Stimulated activated naive B cell treated with anti-CD40 and anti-IgM and Interleukin-4, amounts not matched to agents 10 μg/mL and 1 μg/mL and 100 μg/mL, for 72 hours (primary cell): Measurements from ENCODE around the gene NFIA.

ENCODE experiments used
- ATAC-seq, 2 donors: fragments of 150-1000 bp; cut with Tn5 transposase; replicated peaks; 2 replicates each; pipeline ENCODE4 v1.10.0; 2021; ENCODE audit warnings: moderate library complexity in 1 of 2
- DNase-seq: peaks from one replicate; pipeline ENCODE4 v3.0.0; 2021
- H3K27ac Mint-ChIP-seq: one replicate; pipeline ENCODE4 v1.8.0; 2022; ENCODE audit warnings: mild to moderate bottlenecking, mixed read lengths
- H3K27me3 Mint-ChIP-seq, 2 donors: one replicate each; pipeline ENCODE4 v1.8.0; 2022; ENCODE audit warnings: mixed read lengths in 2 of 2
- H3K36me3 Mint-ChIP-seq, 2 donors: one replicate each; pipeline ENCODE4 v1.8.0; 2022; ENCODE audit warnings: mixed read lengths in 2 of 2, mild to moderate bottlenecking in 1 of 2
- H3K4me1 Mint-ChIP-seq, 2 donors: one replicate each; pipeline ENCODE4 v1.8.0; 2022; ENCODE audit warnings: mixed read lengths in 2 of 2, mild to moderate bottlenecking in 1 of 2
- H3K4me3 Mint-ChIP-seq, 2 donors: one replicate each; pipeline ENCODE4 v1.8.0; 2022; ENCODE audit warnings: mild to moderate bottlenecking in 2 of 2, mixed read lengths in 2 of 2, moderate library complexity in 1 of 2
- H3K9me3 Mint-ChIP-seq, 2 donors: one replicate each; pipeline ENCODE4 v1.8.0; 2022; ENCODE audit warnings: mixed read lengths in 2 of 2, mild to moderate bottlenecking in 1 of 2

Gene NFIA

DNA sequence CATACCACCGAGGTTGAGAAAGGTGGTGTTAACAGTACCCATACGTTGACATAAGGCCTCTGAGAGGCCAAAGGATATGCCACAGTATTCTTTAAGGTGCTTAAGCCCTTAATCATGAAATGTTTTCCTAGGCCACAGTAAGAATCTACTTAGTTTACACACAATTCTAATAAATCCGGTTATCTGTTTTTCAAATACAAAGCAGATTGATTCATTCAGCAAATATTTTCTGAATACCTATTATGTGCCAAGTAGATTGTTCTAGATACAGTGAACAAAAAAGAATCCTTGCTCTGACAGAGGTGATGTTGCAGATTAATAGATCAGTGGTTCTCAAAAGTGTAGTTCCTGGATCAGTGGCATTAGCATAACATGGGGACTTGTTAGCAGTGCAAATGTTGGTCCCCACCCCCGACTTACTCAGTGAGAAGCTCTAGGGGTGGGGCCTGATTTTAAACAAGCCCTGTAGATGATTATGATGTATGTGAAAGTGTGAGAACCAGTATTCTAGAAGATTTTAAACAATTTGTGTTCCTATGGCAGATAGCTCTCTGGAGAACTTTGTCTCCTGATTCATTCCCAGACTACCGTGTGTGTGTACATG lies 61.6 kb downstream of the NFIA start:
- Mint-ChIP-seq H3K27ac (no peak overlapping the region), H3K36me3 (no peaks in the 10 kb centered on the region), H3K9me3 (no peaks in the 10 kb centered on the region), H3K4me1 (no peaks in the 10 kb centered on the region), H3K4me3 (no peak overlapping the region), H3K27me3 (no peaks in the 10 kb centered on the region)
- DNase-seq (no peak), ATAC-seq (no peak)

DNA sequence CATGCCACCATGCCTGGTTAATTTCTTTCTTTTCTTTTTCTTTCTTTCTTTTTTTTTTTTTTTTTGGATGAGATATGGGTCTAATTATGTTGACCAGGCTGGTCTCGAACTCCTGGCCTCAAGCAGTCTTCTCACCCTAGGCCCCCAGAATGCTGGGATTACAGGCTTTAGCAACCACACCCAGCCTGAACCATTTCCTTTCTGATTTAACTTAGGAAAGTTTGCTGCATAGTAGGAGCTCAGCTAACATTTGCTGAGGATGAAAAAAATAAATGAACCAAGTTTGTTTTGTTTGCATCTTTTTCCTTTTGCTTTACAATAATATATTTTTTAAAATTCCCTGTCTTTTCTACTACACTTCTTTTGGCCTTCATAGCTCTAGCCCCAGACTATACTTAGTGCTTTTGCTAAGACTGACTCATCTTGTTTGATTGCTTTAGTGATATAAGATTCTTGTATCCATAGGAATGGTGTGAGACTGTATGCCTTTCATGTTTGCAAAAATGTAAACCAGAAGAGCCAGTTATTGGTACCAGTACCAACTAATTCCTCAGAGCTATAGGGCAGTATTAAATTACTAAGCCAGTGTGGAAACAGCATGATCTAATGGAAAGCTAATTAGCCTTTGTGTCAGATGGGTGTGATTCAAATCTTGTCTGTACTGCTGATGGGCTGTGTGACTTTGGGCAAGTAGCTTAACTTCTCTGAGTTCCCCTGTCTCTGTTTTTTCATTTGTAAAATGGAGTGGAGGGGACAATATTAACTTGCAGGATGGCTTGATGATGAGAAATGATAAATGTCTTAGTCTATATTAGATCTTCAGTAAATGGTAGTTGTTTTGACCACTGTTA lies 66.9 kb downstream of the NFIA start:
- H3K4me1 Mint-ChIP-seq = no peaks in the 10 kb centered on the region
- no peaks in the 10 kb centered on the region for H3K36me3 Mint-ChIP-seq
- no peaks in the 10 kb centered on the region for H3K27me3 Mint-ChIP-seq
- no peak overlapping the region for H3K27ac Mint-ChIP-seq
- DNase-seq (no peak), ATAC-seq (no peak)
- H3K4me3 Mint-ChIP-seq = no peak overlapping the region
- H3K9me3 Mint-ChIP-seq = no peaks in the 10 kb centered on the region

DNA sequence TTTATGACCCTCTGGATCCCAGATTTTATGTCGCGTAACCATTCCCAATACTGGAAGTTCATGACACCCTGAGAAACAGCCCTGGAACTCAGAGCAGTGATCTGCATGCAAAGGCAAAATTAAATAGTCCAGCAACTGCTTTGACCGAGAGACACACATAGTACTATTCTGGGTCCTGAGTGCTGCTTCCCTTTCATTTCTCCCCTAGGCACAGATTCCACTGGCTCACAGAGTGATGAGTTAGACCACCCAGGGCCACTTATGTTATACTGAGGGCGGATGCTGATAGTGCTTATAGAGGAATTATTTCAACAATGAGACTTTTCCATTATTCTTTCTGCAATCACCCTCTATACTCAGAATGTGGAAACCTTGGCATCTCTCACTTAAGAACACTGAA lies 69.2 kb downstream of the NFIA start:
- Mint-ChIP-seq H3K27me3 (no peaks in the 10 kb centered on the region), H3K4me1 (no peaks in the 10 kb centered on the region), H3K27ac (no peak overlapping the region), H3K9me3 (no peaks in the 10 kb centered on the region), H3K36me3 (no peaks in the 10 kb centered on the region), H3K4me3 (no peak overlapping the region)
- DNase-seq (no peak), ATAC-seq (no peak)

DNA sequence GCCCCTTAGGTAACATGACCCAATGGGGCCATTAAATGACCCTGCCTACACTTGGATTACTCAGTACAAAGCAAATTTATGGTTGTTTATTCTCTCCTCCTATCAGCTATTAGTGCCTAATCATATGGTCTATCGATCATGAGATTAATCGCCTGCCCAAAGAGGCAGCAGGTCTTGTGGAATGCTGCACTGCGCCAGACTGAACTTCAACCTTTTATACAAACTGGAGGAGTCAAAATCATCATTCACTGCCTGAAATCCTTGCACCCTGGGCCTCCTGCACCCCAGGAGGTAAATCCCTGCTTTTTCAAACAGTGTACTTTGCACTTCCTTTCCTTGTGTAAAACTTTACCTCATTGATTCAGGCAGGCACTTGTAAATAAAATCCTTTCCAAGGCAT lies 69.7 kb downstream of the NFIA start:
- DNase-seq (no peak), ATAC-seq (no peak)
- Mint-ChIP-seq H3K27me3 (no peaks in the 10 kb centered on the region), H3K4me1 (peaks cover 0 to 1% of the 10 kb centered on the region in 2 donors), H3K36me3 (no peaks in the 10 kb centered on the region), H3K9me3 (no peaks in the 10 kb centered on the region), H3K27ac (no peak overlapping the region), H3K4me3 (no peak overlapping the region)

DNA sequence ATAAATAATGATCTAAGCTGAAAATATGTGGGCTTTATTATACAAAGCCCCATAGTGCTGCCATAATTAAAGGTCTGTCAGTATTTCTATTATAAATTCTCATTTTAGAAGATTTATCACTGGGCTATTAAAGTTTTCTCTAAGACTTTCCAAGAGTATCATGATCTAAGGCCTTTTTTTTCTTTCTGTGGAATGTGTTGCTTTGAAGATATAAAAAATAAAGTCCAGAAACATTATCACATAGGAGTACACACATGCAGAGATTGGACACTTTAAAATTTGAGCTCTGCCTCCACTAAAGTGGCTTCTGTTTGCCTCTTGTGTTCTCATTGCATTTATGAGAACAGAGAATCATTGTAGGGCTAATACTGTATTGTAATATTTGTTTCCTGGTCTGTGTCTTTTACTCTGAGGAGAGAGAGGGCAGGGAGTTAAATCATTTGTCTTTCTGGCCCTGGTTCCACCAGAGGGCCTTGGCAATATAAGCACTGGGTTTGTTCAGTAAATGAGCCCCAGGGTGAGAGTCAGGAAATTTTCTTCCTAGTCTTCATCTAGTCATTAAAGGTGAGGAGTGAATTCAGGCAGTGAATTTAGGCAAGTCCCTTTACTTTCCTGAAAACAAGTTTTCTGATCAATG lies 70.2 kb downstream of the NFIA start:
- Mint-ChIP-seq H3K4me3 (no peak overlapping the region), H3K27me3 (no peaks in the 10 kb centered on the region), H3K27ac (no peak overlapping the region), H3K36me3 (no peaks in the 10 kb centered on the region), H3K9me3 (no peaks in the 10 kb centered on the region), H3K4me1 (peaks cover 0 to 5% of the 10 kb centered on the region in 2 donors)
- no peak for DNase-seq
- no peak for ATAC-seq

DNA sequence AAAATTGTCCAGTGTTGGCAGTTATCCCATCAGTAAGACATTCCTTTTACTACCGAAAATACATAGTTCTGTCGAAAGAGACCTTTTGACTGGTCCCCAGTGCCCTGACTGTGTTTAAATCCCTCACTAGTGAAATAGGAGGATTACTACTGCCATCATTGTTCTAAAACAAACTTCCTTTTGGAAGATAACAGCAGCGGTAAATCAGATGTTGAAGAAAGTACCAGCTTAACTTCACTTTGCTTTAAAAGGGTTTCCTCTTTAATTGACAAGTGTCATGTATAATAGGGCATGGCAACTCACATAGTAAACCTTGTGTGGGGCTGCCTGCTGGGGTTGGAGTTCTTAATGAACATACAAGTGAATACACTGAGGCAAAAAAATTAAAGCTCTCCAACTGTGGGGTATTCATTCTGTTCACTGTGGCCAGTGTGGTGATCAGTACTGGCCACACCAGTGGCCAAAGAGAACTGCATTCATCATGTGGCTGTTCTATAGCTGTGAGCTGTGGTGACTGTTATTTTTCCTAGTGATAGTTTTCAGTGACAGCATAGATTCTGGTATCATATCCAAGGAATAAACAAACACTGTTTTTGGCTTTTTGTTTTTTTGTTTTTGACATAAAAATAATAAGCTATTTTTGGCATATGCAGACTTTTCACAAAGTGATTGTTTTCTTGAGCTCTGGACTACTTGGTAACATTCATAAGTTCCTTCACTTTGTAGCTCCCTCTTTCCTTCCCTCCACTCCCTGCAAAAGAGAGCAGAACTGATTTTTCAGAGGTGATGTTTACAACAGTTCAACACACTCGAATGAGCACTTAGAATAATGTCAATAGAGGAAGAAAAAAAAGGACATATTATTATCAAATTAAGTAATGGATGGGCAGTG lies 74.5 kb downstream of the NFIA start:
- DNase-seq (no peak), ATAC-seq (no peak)
- no peak overlapping the region for H3K4me3 Mint-ChIP-seq
- no peaks in the 10 kb centered on the region for H3K9me3 Mint-ChIP-seq
- no peaks in the 10 kb centered on the region for H3K27me3 Mint-ChIP-seq
- H3K4me1 Mint-ChIP-seq = peaks cover 0 to 5% of the 10 kb centered on the region in 2 donors
- H3K27ac Mint-ChIP-seq = no peak overlapping the region
- H3K36me3 Mint-ChIP-seq = no peaks in the 10 kb centered on the region

DNA sequence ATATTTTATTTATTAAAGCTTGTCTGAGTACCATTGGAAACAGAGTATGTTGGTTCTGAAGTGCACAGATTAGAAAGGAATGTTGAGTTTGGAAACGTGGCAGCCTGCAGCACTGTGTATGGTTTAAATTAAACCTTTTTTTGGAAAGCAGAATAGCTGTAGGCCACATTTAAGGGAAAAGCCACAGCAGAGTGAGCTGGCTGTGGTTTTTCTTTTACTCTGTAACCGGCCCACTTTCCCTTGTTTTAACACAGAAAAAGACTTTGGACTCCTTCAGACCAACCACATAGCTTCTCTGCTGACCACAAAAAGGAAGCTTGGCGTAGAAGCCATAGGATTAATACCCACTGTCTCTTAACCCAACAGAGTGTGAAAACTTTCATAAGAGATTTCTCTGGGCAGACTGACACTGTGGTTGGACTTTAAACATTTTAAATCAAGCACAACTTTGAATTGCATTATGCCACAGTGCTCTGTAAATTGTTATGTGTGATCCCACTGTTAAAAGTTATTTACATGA lies 75.2 kb downstream of the NFIA start:
- DNase-seq = no peak
- H3K4me1 Mint-ChIP-seq = peaks cover 0 to 5% of the 10 kb centered on the region in 2 donors
- no peaks in the 10 kb centered on the region for H3K9me3 Mint-ChIP-seq
- ATAC-seq = peak; percentile 48 to 50
- no peak overlapping the region for H3K4me3 Mint-ChIP-seq
- no peak overlapping the region for H3K27ac Mint-ChIP-seq
- no peaks in the 10 kb centered on the region for H3K36me3 Mint-ChIP-seq
- no peaks in the 10 kb centered on the region for H3K27me3 Mint-ChIP-seq

DNA sequence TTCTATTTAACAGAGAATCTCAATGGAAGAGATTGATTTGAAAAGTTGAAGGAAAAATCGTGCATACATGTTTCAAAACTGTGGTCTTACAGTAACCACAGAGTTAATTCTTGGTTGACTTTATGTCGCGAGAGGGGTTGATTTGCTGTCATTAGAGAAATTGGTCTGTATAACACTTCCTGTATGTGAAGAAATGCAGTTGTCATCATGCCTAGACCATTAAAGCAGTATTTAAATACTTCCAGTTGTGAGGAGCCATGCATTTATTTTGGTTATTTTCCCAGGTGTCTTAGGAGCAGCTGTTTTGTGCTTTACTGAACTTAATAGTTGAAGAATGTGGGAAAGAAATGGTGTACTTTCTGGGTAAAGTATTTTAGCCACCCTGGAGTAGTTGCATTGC lies 76.2 kb downstream of the NFIA start:
- H3K4me3 Mint-ChIP-seq = no peak overlapping the region
- no peak overlapping the region for H3K27ac Mint-ChIP-seq
- ATAC-seq (no peak), DNase-seq (no peak)
- H3K27me3 Mint-ChIP-seq = no peaks in the 10 kb centered on the region
- H3K4me1 Mint-ChIP-seq = peaks cover 0 to 5% of the 10 kb centered on the region in 2 donors
- H3K9me3 Mint-ChIP-seq = no peaks in the 10 kb centered on the region
- H3K36me3 Mint-ChIP-seq = no peaks in the 10 kb centered on the region

DNA sequence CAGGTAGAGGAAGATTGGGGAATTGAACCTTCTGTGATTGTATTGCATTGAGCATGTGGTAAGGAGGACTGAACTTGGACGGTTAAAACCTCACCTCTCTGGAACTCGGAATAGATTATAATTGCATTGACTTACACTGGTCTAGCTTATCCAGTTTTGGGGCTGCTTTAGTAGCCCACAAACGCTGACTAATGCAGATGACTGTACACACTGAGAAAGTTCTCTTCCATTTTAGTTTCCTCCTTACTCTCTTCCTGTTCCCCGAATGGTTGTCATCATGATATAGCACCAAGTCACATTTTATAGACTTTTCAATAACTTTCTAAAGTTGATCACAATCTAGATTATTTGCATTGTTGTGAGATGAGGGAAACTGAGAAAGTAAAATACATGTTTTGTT lies 78.2 kb downstream of the NFIA start:
- DNase-seq (no peak), ATAC-seq (no peak)
- Mint-ChIP-seq H3K4me1 (peaks cover 0 to 5% of the 10 kb centered on the region in 2 donors), H3K27me3 (no peaks in the 10 kb centered on the region), H3K27ac (no peak overlapping the region), H3K9me3 (no peaks in the 10 kb centered on the region), H3K4me3 (no peak overlapping the region), H3K36me3 (no peaks in the 10 kb centered on the region)

DNA sequence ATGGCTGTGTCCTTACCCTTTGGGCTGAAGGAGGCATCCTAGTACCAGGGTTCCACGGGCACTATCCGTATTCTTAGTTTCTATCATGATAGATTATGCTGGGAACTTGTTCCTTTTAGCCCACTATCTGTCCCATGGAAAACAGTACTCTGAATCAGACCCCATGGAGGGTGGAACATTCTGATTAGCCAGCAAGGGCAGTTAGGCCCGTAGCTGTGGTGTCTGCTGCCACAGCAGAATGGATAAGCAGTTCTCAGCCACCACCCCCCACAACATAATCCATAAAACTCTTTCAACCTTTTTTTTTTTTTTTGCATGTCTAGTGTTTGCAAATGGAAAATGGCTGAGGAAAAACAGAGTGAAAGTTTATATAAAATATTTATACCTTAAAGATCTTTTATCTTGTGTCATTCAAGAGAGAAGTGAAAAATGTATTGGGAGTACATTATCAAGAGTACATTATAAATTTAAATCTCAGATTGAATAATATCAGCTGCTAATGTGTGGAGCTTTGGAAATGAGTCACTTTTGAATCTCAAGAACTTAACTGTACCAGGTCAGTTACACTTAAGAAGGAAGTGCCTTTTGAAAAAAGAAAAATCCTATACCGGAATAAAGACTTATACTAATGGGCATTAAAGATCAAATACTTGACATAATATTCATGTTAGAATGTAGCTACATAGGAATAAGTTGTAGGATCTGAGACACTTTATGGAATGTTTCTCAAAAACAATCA lies 80.3 kb downstream of the NFIA start:
- Mint-ChIP-seq H3K27me3 (no peaks in the 10 kb centered on the region), H3K4me3 (no peak overlapping the region), H3K36me3 (no peaks in the 10 kb centered on the region), H3K27ac (no peak overlapping the region), H3K9me3 (no peaks in the 10 kb centered on the region), H3K4me1 (no peaks in the 10 kb centered on the region)
- ATAC-seq = no peak
- no peak for DNase-seq

DNA sequence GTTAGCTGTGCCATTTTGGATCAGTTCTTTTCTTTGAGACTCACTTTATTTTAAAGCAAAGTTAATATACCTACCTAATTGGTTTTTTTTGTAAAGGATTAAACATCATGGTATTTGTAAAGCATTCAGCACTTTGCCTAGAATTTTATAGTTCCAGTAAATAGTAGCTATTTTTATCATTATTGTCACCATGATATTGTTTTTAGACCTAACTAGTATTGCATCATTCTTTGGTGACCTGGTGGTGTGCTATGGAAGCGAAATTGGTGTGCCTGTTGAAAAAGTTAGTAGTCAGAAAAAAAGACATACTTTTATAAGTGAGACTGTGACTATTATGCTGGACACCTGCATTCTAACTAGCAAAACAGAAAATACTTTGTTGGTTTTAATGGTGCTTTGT lies 81.0 kb downstream of the NFIA start:
- Mint-ChIP-seq H3K27ac (no peak overlapping the region), H3K4me3 (no peak overlapping the region), H3K4me1 (no peaks in the 10 kb centered on the region), H3K36me3 (no peaks in the 10 kb centered on the region), H3K9me3 (no peaks in the 10 kb centered on the region), H3K27me3 (no peaks in the 10 kb centered on the region)
- no peak for ATAC-seq
- no peak for DNase-seq

DNA sequence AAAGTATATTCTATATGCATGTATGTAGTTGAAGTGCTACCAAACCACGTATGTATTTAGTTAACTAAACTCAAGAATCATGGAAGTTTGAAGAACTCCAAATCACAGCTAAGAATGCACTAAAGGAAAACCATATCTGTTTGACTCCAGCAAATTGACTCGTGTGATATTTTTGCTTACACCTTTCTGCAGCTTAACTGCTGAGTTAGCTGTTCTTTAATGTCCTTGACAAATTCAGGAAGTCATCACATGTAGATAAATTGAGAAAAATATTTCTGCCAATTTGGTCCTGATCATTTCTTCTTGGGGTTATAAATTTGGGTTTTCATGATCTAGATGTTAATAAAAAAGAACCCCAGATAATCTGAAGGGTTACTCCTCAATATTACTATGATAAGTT lies 83.0 kb downstream of the NFIA start:
- DNase-seq (no peak), ATAC-seq (no peak)
- Mint-ChIP-seq H3K4me3 (no peak overlapping the region), H3K27ac (no peak overlapping the region), H3K36me3 (no peaks in the 10 kb centered on the region), H3K4me1 (no peaks in the 10 kb centered on the region), H3K9me3 (no peaks in the 10 kb centered on the region), H3K27me3 (no peaks in the 10 kb centered on the region)

DNA sequence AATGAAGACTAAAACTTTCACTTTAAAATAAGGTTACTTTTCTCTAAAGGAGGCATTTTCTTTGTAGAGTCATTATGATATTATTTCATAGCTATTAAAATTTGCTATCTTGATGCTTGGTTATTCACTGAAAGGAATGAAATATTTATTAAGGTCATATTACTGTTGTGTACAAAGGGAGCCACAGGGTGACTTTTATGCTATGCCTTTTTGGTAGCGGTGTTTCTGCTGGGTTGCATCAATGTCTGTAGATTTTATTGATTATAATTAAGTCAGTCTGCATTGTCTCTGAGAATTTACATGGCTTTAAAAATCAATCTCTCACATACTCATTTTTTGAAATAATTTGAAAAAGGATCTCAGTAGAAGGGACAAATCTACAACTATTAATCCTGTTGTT lies 84.9 kb downstream of the NFIA start:
- H3K4me3 Mint-ChIP-seq = no peak overlapping the region

More for the DNA sequence above, 84.9 kb downstream of the NFIA start:
- Mint-ChIP-seq H3K27me3 (no peaks in the 10 kb centered on the region), H3K9me3 (no peaks in the 10 kb centered on the region), H3K4me1 (no peaks in the 10 kb centered on the region), H3K27ac (no peak overlapping the region), H3K36me3 (no peaks in the 10 kb centered on the region)
- ATAC-seq (no peak), DNase-seq (no peak)
